Stimulated activated naive CD8-positive, alpha-beta T cell treated with anti-CD3 and anti-CD28 coated beads, Interleukin-15, Interleukin-2, amounts not matched to agents 100 U/mL and 50 U/mL, for 24 hours (primary cell): Measurements from ENCODE around the gene DMP1.

Experiments used
- ATAC-seq: fragments of 150-1000 bp; cut with Tn5 transposase; one replicate; pipeline ENCODE4 v1.10.0; 2021
- DNase-seq: peaks from one replicate; pipeline ENCODE4 v3.0.0; 2021

DMP1 gene, protein sequence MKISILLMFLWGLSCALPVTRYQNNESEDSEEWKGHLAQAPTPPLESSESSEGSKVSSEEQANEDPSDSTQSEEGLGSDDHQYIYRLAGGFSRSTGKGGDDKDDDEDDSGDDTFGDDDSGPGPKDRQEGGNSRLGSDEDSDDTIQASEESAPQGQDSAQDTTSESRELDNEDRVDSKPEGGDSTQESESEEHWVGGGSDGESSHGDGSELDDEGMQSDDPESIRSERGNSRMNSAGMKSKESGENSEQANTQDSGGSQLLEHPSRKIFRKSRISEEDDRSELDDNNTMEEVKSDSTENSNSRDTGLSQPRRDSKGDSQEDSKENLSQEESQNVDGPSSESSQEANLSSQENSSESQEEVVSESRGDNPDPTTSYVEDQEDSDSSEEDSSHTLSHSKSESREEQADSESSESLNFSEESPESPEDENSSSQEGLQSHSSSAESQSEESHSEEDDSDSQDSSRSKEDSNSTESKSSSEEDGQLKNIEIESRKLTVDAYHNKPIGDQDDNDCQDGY

DNA sequence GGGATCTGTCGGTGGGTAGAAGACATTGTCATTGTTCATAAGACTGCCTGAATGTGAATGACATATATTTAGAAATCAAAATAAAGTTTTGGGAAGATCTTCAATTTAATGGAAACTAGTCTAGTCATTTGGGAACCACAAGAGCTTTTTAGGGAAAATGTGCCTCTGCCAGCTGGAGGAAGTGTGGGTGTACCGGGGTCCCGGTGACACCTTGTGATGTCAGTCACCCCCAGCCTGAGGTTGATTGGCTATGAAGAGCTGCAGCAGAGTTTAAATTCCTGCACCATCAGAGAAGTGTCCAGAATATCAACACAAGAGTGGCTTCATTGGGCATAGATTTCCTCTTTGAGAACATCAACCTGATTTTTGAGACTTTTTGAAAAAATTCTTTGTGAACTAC, at the start of gene DMP1:
DMP1 (plus strand) TSS at position 301 of the 400 bp plus-strand sequence. CDS start 6,213 bp downstream, outside the sequence.
- DNase-seq (no peak), ATAC-seq (no peak)

GRCh38 chr4:87601361-87601760, 48.7 kb upstream of the DMP1 start:
- no peak for DNase-seq
- no peak for ATAC-seq

DNA sequence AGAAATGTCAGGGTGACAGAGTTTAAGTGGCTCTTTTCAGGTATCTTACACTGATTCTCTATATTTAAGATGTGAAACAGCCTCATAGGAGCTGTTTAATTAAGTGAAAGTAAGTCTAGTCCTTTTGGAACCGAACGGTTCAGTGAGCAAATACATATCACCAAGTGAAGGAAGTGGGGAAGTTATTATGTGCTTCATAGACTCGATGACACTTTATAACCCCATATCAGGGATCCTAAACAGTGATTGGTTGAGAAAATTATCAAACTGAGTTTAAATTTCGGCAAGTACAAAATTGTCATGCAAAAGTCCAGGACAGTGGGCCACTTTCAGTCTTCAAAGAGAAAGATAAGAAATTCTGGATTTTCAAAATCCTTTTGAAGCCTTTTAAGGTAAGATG, 41.9 kb upstream of the DMP1 start, which contains the start of gene DSPP:
DSPP (plus strand) TSS at position 301 of the 400 bp plus-strand sequence. CDS start 2,380 bp downstream, outside the sequence.
- ATAC-seq (no peak), DNase-seq (no peak)

- DNase-seq (no peak), ATAC-seq (no peak)
Measured at GRCh38 chr4:87614292-87614890, 35.7 kb upstream of the DMP1 start.

- no peak for DNase-seq
- ATAC-seq: no peak
Measured at GRCh38 chr4:87616268-87616667, 33.8 kb upstream of the DMP1 start.

DNA sequence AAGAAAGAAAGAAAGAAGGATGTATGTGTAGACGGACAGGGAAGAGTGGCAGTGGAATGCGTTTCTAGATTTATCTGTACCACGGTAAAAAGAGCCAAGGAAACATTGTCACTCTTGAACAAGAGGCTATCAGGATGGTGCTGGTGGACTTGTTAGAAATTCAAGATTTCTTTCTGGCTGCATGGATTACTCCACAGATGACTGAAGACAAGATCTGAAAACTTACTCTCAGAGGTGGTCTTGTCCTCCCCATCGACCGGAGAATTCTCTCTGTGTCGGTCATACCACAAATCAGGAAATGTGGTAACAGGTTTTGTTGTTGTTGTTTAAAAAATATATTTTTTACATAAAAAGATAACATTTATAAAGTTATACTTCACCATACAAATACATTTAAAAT, 30.0 kb upstream of the DMP1 start:
- DNase-seq: no peak
- ATAC-seq: no peak

- DNase-seq (no peak), ATAC-seq (no peak)
Measured at GRCh38 chr4:87620491-87620890, 29.6 kb upstream of the DMP1 start.

- ATAC-seq (no peak), DNase-seq (no peak)
Measured at GRCh38 chr4:87622303-87622702, 27.8 kb upstream of the DMP1 start.

GRCh38 chr4:87624698-87625097, 25.4 kb upstream of the DMP1 start:
- ATAC-seq (no peak), DNase-seq (no peak)

DNA sequence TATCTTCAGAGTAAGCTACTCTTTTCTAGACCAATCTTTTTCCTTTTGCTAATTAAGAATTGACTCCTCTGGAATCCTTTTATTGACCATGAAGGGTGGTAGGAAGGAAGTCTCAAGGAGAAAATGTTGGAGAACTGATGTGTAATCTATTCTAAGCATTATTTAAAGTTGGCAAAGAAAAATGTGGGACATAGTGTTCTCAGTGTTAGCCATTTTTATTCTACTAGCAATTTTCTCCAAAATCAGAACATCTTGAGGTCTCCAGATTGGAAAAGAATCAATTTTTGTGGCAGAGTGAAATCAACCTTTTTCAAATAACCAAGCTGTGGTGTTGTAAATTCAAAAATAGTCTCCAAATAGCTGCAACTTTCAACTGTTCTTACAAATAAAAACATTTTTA, 18.4 kb upstream of the DMP1 start:
- no peak for ATAC-seq
- DNase-seq: no peak

GRCh38 chr4:87632469-87632868, 17.6 kb upstream of the DMP1 start:
- ATAC-seq: no peak
- no peak for DNase-seq

GRCh38 chr4:87633243-87633642, 16.8 kb upstream of the DMP1 start:
- no peak for DNase-seq

DNA sequence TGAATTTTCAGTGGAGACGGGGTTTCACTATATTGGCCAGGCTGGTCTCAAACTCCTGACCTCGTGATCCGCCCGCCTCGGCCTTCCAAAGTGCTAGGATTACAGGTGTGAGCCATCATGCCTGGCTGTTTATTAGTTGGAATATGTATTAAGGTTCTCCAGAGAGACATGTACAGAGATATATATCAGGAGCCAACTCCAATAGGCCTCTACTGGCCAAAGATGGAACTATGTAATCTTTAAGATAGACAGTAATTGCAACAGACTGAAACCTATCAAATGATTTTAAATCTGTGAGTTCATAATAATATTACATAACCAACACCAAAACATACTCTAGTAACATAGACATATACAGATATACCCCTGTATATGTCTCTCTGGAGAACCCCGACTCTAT, 5.8 kb upstream of the DMP1 start:
- ATAC-seq (no peak), DNase-seq (no peak)

More at GRCh38 chr4:87633243-87633642, 16.8 kb upstream of the DMP1 start:
- no peak for ATAC-seq

- ATAC-seq (no peak), DNase-seq (no peak)
Measured at GRCh38 chr4:87650938-87651337, 858 bp downstream of the DMP1 start.

DNA sequence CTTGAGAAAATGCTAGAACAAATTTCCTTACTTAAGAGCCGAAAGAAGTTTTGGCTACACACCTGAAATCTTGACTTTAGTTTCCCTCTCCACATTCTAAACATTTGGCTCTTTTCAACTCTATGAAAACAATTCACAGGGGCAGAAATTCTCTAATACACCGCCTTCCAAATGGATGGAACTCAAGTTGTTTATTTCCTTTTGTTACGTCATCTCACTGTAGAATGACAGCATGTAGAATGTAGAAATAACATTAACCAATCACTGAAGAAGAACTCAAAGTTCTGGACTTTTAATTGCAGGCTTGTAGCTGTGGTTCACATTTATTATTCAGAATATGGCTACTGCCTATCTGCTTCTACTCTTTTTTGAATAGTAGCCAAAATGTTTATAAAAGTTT, 1.9 kb downstream of the DMP1 start:
- DNase-seq: no peak
- ATAC-seq: no peak

- ATAC-seq (no peak), DNase-seq (no peak)
Measured at GRCh38 chr4:87654487-87655044, 4.5 kb downstream of the DMP1 start.

- DNase-seq: no peak
- ATAC-seq: no peak
Measured at GRCh38 chr4:87657525-87657924, 7.4 kb downstream of the DMP1 start.

DNA sequence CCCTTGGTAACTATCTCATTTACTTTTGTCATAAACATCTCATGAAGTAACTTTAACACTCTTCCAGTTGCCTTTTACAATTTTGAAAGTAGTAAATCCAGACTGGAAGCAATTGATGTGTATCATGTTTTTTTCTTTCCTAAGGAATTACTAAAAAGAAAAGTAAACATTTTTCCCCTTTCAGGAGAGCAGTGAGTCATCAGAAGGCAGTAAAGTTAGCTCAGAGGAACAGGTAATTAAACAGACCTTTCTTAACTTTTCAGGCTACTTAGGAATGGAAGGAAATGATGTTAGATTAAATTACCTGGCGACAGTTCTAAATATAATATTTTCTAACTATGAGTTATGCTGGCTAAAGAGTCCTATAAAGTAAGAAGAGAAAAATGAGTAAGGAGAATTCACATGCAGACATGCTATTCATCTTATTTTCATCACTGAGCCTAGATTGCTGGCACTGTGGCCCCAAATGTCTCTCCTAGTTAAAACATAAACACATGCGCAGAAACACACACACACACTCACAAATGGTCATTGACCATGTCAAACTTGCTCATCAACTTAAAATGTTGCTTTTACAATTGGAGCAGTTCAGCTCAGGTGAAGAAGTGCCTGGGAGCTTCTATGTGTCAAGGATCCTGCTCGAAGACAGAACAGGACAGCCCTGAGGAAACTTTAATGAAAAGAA, 9.3 kb downstream of the DMP1 start:
- DNase-seq: no peak
- no peak for ATAC-seq

DNA sequence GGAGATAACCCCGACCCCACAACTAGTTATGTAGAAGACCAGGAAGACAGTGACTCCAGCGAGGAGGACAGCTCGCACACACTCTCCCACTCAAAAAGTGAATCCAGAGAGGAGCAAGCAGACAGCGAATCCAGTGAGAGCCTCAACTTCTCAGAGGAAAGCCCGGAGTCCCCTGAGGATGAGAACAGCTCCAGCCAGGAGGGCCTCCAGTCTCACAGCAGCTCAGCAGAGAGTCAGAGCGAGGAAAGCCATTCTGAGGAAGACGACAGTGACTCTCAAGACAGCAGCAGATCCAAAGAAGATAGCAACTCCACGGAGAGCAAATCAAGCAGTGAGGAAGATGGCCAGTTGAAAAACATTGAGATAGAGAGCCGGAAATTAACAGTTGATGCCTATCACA, 12.8 kb downstream of the DMP1 start:
- no peak for DNase-seq
- ATAC-seq: no peak

DNA sequence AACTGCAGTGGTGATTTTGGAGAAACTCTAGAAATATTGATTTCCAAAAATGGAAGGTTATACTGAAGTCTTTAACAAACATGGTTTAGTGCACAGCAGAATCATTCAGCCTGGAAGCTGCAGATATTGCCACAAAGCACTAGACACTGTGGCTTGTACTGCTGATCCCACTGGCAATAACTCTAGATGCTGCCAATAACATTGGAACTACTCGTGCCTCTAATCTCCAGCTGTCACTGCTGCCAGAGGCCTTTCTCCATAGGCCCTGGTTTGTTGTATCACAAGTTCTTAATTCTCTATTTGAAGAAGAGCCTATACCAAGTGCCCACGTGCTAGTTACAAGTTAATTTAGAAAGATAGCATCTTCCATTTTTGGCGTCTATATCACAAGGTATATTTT, 19.3 kb downstream of the DMP1 start:
- no peak for DNase-seq

GRCh38 chr4:87677731-87678130, 27.7 kb downstream of the DMP1 start:
- ATAC-seq (no peak), DNase-seq (no peak)

More for the DNA sequence above, 19.3 kb downstream of the DMP1 start:
- ATAC-seq: no peak

GRCh38 chr4:87679449-87680169, 29.5 kb downstream of the DMP1 start:
- peak; percentile 43 for DNase-seq
- no peak for ATAC-seq
